Measurements from ENCODE around the gene AMIGO1. TPM values are rescaled to one million over a fixed set of nuclear protein-coding genes. Genes with fewer than 3 reads are reported as not detected.

AMIGO1 gene
- total and polyA plus RNA-seq, 10 of the 15 experiments (the other 5 are each of a cell fraction or from before 2014, with no cell fraction given), result 0.02 to 0.28 (median 0.08) TPM; not detected in 1

- in situ Hi-C loops (cut with MboI), result loop anchor here (5.0 kb wide), 3 partner anchors 38 to 268 kb away; partner anchors contain the start of gene CYB561D1
- TF ChIP-seq RELA (IDR thresholded peaks at IDR 0.05; ENCODE audit: borderline replicate concordance, partially characterized antibody) (no peak), RAD51 (IDR thresholded peaks at IDR 0.05) (no peak), HCFC1 (IDR thresholded peaks at IDR 0.05; ENCODE audit: low read length) (no peak), ASH2L (IDR thresholded peaks at IDR 0.05; ENCODE audit: borderline replicate concordance, low read depth) (no peak), POLR2A (IDR thresholded peaks at IDR 0.05; ENCODE audit: low read depth, low read length) (no peak), MTA2 (IDR thresholded peaks at IDR 0.05; ENCODE audit: low read depth) (no peak), SUZ12 (IDR thresholded peaks at IDR 0.05; ENCODE audit: unreplicated experiment) (no peak), SIX5 (IDR thresholded peaks at IDR 0.05; ENCODE audit: low read depth, low read length, severe bottlenecking) (no peak), YY1 (IDR thresholded peaks at IDR 0.05; ENCODE audit: low read depth, low read length) (no peak), FOXM1 (IDR thresholded peaks at IDR 0.05; ENCODE audit: low read depth, low read length) (no peak), MYB (IDR thresholded peaks at IDR 0.05; ENCODE audit: borderline replicate concordance, low read depth, low read length) (no peak), NFYA (IDR thresholded peaks at IDR 0.05; ENCODE audit: borderline replicate concordance, low read depth, low read length) (no peak), FOXK2 (IDR thresholded peaks at IDR 0.05) (no peak), HDAC6 (IDR thresholded peaks at IDR 0.05; ENCODE audit: unreplicated experiment) (no peak), IKZF2 (IDR thresholded peaks at IDR 0.05) (no peak), ATF7 (IDR thresholded peaks at IDR 0.05; ENCODE audit: low read depth) (no peak), ZBTB40 (IDR thresholded peaks at IDR 0.05; ENCODE audit: borderline replicate concordance) (no peak), ELK1 (IDR thresholded peaks at IDR 0.05; ENCODE audit: low read depth, low read length) (no peak), ZZZ3 (IDR thresholded peaks at IDR 0.05; ENCODE audit: control insufficient read depth, insufficient read length, low read depth) (no peak)
- no peak overlapping the region for H3K9ac ChIP-seq (ENCODE audit: control insufficient read depth, insufficient read depth, low read length)
These were observed 20.4 kb upstream of the AMIGO1 start for GRCh38 chr1:109529881-109530456.

More at GRCh38 chr1:109529881-109530456, 20.4 kb upstream of the AMIGO1 start:
- Histone ChIP-seq H3K79me2 (ENCODE audit: control insufficient read depth, insufficient read depth, low read length) (no peaks in the 10 kb centered on the region), H3K27ac (ENCODE audit: control insufficient read depth, insufficient read depth) (no peak overlapping the region), H3K4me2 (ENCODE audit: control insufficient read depth, insufficient read depth) (no peak overlapping the region), H3K4me1 (ENCODE audit: control insufficient read depth, insufficient read depth, low read length) (peaks cover 24% of the 10 kb centered on the region), H3K36me3 (ENCODE audit: control insufficient read depth in 2 of 2, insufficient read depth in 2 of 2, low read length in 1 of 2) (no peaks in the 10 kb centered on the region), H4K20me1 (ENCODE audit: control insufficient read depth, insufficient read depth) (no peaks in the 10 kb centered on the region), H3K27me3 (replicated peaks in 1 of 2; ENCODE audit: control insufficient read depth in 2 of 2, insufficient read depth in 2 of 2, low read length in 1 of 2) (no peaks in the 10 kb centered on the region), H3K9me3 (replicated peaks; ENCODE audit: control insufficient read depth, insufficient read depth, low read length) (no peaks in the 10 kb centered on the region), H2AFZ (ENCODE audit: control insufficient read depth, low read depth, low read length) (no peak overlapping the region), H3K4me3 (no peak overlapping the region)
- FAIRE-seq, result no peak
- 71% methylated on average over 8 of the region's 8 CpGs for WGBS (ENCODE audit: insufficient coverage, insufficient replicate concordance, low lambda C conversion rate, missing lambda C conversion rate)
- no TSS peak for BruUV-seq (replicated peaks)
- no peak for ATAC-seq
- SMC1A ChIA-PET (ENCODE audit: uncharacterized antibody, unreplicated experiment), result interaction anchor here (0.8 to 12.8 kb wide), 12 partner anchors 9 to 331 kb away, joined by 3 to 431 read pairs (median 4); partner anchors contain the start of genes AMIGO1, ATXN7L2, CYB561D1 and GNAI3
- no peak for DNase-seq (ENCODE audit: low read depth, low spot score)
- intact Hi-C loops (cut with micrococcal nuclease; ENCODE audit: unreplicated experiment), result loop anchor here (5.0 kb wide), 1 partner anchor 103 kb away; the partner anchor contains the start of gene PSMA5
- POLR2A ChIA-PET, result interaction anchor here (0.6 to 4.4 kb wide), 7 partner anchors 14 to 579 kb away, joined by 3 to 26 read pairs (median 4); partner anchors contain the start of gene ATXN7L2
- RAD21 ChIA-PET (ENCODE audit: unreplicated experiment), result interaction anchor here (0.8 to 10.3 kb wide), 14 partner anchors 8 to 329 kb away, joined by 3 to 422 read pairs (median 6); partner anchors contain the start of genes AMIGO1, ATXN7L2, CYB561D1 and GNAI3
- CTCF ChIA-PET, result interaction anchor here (0.7 to 21.3 kb wide), 14 partner anchors 9 to 331 kb away, joined by 3 to 1280 read pairs (median 6); partner anchors contain the start of genes AMIGO1, ATXN7L2, CYB561D1 and PSMA5
